Measurements from ENCODE around the gene LTC4S. TPM values are rescaled to one million over a fixed set of nuclear protein-coding genes. Genes with fewer than 3 reads are reported as not detected.

LTC4S gene
- total and polyA plus RNA-seq, 2 donors (not counting 3 experiments of a cell fraction or from before 2014, with no cell fraction given): 0.95 to 6.3 TPM

GRCh38 chr5:179783128-179783527 lies 10.7 kb upstream of the LTC4S start:
- dilution Hi-C loops (cut with MboI; ENCODE audit: extremely low pct_ligation_motif_present, low sequenced_read_pairs) (no loop called here), intact Hi-C loops (cut with micrococcal nuclease) (no loop called here)
- FAIRE-seq: no peak
- Histone ChIP-seq H3K79me2 (ENCODE audit: control insufficient read depth, insufficient read depth, low read length) (no peaks in the 10 kb centered on the region), H3K27ac (ENCODE audit: insufficient read depth, low read depth, low read length) (no peak overlapping the region), H3K9me1 (replicated peaks; ENCODE audit: control insufficient read depth, extremely low read depth, insufficient read depth, low read length) (no peaks in the 10 kb centered on the region), H3K4me1 (ENCODE audit: control insufficient read depth, extremely low read depth, insufficient read depth, low read length) (peaks cover 1% of the 10 kb centered on the region), H3K27me3 (ENCODE audit: control insufficient read depth in 2 of 2, insufficient read depth in 2 of 2, low read length in 2 of 2) (no peaks in the 10 kb centered on the region), H4K20me1 (replicated peaks; ENCODE audit: control insufficient read depth, extremely low read depth, insufficient read depth, low read length) (no peaks in the 10 kb centered on the region), H2AFZ (ENCODE audit: low read depth, low read length) (no peak overlapping the region), H3K4me3 (replicated peaks in 1 of 3; ENCODE audit: insufficient read depth in 1 of 3, low read depth in 1 of 3, low read length in 3 of 3) (no peak overlapping the region), H3K4me2 (ENCODE audit: insufficient read depth, low read length) (no peak overlapping the region), H3K9me3 (replicated peaks; ENCODE audit: control insufficient read depth, insufficient read depth, low read length) (no peaks in the 10 kb centered on the region), H3K9ac (replicated peaks; ENCODE audit: extremely low read depth, insufficient read depth, low read length) (no peak overlapping the region), H3K36me3 (ENCODE audit: control insufficient read depth in 2 of 2, extremely low read depth in 1 of 2, insufficient read depth in 2 of 2, low read length in 2 of 2) (peaks cover 0 to 9% of the 10 kb centered on the region in 2 experiments)
- no TSS peak for BruUV-seq (replicated peaks)
- TF ChIP-seq FOS (IDR thresholded peaks at IDR 0.05; ENCODE audit: borderline replicate concordance, insufficient read depth, low read length) (no peak), MAX (IDR thresholded peaks at IDR 0.05; ENCODE audit: insufficient read depth, insufficient read length) (no peak), EZH2 (IDR thresholded peaks at IDR 0.05; ENCODE audit: borderline replicate concordance, low read depth, low read length, severe bottlenecking) (no peak), POLR2AphosphoS5 (IDR thresholded peaks at IDR 0.05; ENCODE audit: insufficient read depth, low read depth, low read length) (no peak), GATA2 (IDR thresholded peaks at IDR 0.05; ENCODE audit: insufficient read depth, insufficient read length, low read depth, low read length) (no peak), POLR2A (IDR thresholded peaks at IDR 0.05; ENCODE audit: low read depth, low read length) (no peak), MYC (IDR thresholded peaks at IDR 0.05; ENCODE audit: low read depth, low read length) (no peak), JUN (IDR thresholded peaks at IDR 0.05; ENCODE audit: borderline replicate concordance, insufficient read depth, insufficient read length, low read depth) (no peak)
- TF ChIP-seq, protein P1, sequence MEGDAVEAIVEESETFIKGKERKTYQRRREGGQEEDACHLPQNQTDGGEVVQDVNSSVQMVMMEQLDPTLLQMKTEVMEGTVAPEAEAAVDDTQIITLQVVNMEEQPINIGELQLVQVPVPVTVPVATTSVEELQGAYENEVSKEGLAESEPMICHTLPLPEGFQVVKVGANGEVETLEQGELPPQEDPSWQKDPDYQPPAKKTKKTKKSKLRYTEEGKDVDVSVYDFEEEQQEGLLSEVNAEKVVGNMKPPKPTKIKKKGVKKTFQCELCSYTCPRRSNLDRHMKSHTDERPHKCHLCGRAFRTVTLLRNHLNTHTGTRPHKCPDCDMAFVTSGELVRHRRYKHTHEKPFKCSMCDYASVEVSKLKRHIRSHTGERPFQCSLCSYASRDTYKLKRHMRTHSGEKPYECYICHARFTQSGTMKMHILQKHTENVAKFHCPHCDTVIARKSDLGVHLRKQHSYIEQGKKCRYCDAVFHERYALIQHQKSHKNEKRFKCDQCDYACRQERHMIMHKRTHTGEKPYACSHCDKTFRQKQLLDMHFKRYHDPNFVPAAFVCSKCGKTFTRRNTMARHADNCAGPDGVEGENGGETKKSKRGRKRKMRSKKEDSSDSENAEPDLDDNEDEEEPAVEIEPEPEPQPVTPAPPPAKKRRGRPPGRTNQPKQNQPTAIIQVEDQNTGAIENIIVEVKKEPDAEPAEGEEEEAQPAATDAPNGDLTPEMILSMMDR (IDR thresholded peaks at IDR 0.05; ENCODE audit: extremely low read depth in 1 of 2, insufficient read depth in 1 of 2, low read depth in 1 of 2, low read length in 2 of 2): no peak
- CTCF ChIA-PET: interaction anchor here (1.8 kb wide), 1 partner anchor 20 kb away, joined by 7 read pairs; no protein-coding TSS in a partner anchor
- no peak for DNase-seq (ENCODE audit: low read depth, low spot score)
- POLR2A ChIA-PET: no interaction called here

Data from endothelial cell of umbilical vein (primary cell).